Stomach (tissue), 4 donors: ENCODE measurements around the gene ENSA.
"Not testable (repeated sequence)": the region's sequence is repeated elsewhere in the genome, so short reads cannot be mapped to it uniquely, and the experiment has no call there.

Source experiments
- POLR2AphosphoS5 ChIP-seq, 3 donors: sonication (generic); formaldehyde crosslinking; IDR thresholded peaks; one replicate each; pipeline ENCODE4 v1.6.1; 2016; ENCODE audit warnings: antibody characterized with exemption in 3 of 3
- TF ChIP-seq, protein P1 (sequence below), 7 experiments: fragments of 450-650 bp in 4 of 7; fragments of 200-600 bp in 3 of 7; sonication (generic) in 3 of 7; IDR thresholded peaks; one replicate each; pipeline ENCODE4 v1.5.1; 2016 to 2019; ENCODE audit warnings: antibody characterized with exemption in 7 of 7, control low read depth in 2 of 7, mild to moderate bottlenecking in 1 of 7

DNA sequence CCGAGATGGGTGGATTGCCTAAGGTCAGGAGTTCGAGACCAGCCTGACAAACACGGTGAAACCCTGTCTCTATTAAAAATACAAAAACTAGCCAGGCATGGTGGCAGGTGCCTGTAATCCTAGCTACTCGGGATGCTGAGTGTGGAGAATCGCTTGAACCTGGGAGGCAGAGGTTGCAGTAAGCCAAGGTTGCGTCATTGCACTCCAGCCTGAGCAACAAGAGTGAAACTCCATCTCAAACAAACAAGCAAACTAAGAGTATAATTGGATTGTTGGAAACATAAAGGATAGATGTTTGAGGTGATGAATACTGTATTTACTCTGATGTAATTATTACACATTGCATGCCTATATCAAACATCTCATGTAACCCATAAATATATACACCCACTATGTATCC is 9.0 kb upstream of the ENSA start:
- TF ChIP-seq, protein P1, sequence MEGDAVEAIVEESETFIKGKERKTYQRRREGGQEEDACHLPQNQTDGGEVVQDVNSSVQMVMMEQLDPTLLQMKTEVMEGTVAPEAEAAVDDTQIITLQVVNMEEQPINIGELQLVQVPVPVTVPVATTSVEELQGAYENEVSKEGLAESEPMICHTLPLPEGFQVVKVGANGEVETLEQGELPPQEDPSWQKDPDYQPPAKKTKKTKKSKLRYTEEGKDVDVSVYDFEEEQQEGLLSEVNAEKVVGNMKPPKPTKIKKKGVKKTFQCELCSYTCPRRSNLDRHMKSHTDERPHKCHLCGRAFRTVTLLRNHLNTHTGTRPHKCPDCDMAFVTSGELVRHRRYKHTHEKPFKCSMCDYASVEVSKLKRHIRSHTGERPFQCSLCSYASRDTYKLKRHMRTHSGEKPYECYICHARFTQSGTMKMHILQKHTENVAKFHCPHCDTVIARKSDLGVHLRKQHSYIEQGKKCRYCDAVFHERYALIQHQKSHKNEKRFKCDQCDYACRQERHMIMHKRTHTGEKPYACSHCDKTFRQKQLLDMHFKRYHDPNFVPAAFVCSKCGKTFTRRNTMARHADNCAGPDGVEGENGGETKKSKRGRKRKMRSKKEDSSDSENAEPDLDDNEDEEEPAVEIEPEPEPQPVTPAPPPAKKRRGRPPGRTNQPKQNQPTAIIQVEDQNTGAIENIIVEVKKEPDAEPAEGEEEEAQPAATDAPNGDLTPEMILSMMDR (IDR thresholded peaks at IDR 0.05): not testable (repeated sequence)
- TF ChIP-seq POLR2AphosphoS5 (IDR thresholded peaks at IDR 0.05): not testable (repeated sequence)
